ENCODE data around the gene PLXDC1.

PLXDC1 gene

DNA sequence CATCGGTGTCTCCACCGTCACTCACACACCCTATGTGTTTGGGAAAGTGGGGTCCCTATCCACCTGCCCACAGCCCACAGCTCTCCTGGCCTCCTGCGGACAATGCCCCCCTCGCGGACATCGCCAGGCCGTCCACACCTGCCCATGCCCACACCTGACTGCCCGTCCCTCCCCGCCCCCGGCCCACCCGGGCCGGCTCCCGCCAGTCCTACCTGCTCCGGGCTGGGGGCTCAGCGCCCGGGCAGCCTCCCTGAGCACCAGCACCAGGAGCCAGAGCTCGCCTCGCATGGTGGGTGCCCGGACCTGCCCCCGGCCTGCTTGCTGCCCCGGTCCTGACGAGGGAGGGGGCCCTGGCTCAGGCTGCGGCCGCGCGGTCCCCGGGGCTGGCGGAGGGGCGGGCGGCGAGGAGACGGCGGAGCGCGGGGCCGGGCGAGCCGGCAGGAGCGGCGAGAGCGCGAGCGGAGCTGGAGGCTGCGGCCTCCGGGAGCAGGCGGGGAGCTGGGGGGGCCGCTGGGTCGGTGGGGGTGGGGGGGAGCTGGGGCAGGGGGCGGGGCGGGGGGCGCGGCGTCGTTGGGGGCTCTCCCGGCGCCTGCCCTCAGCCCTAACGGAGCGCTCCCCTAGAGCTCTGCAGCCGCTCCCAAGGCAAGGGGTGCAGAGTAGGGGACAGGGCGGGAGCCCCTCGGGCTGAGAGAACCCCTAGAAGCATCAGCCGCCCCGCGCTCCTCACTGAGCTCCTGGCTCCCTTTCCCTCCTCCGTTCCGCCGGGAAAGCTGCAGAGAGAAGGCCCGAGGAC, at the start of gene PLXDC1:
PLXDC1 (minus strand) TSS at position 488 of the 793 bp plus-strand sequence; CDS start at position 288, 200 bp downstream.
- no peak for DNase-seq

DNA sequence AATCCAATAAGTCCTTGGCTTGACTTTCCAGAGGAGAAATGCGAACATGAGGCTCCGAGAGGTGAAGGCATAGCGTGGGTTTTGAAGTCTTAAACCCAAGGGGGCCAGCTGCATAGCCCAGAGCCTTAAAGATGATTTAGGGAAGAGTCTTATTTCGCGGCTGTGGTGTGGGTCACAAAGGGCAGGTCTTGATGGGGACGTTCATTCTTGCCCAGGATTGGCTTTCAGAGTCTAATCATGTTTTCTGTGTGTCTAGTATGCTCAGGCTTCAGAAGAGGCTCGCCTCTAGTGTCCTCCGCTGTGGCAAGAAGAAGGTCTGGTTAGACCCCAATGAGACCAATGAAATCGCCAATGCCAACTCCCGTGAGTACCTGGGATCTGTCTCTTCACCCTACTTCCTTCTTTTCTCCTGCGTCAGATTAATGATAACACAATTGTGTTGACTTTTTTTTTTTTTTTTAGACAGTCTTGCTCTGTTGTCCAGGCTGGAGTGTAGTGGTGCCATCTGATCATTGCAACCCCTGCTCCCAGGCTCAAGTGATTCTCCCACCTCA, 49.6 kb upstream of the PLXDC1 start:
- no peak for DNase-seq

DNA sequence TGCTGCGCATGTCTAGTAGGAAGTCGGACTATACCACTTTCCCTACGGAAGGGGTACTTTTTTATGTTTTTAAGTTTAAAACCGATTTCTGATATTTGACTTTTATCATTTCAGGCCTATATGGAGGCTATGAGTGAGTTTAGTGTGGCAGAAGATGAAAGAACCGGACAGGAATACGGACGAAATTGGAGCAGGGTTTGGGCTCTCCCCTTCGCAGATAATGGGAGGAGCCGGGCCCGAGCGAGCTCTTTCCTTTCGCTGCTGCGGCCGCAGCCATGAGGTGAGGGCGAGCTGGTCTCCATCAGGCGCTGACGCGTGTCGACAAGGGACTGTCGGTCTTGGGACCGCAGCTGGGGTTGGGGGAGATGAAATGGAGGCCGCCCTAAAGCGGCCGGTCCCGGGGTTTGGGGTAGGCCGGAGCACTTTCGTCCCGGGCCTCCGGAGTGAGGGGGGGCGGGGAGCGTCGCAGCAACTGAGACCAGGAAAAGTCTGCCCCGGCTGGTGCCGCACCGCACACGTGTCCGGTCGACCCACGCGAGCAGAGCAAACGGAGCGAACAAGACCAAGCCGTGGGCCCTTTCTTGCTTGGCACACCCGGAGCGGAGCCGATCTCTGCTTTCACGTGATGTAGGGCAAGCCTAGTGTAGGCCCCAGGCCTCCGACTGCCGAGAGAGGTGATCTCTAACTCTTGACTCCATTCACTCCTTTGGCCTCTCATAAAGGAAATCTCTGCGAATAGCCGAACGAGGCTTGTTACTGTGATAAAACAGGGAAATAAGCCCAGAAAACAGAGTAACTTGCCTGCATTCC, 48.8 kb upstream of the PLXDC1 start, which contains the start of gene RPL19:
RPL19 (plus strand) TSS at position 214 of the 810 bp plus-strand sequence; CDS start at position 276, 62 bp downstream.
- peak; percentile 78 for DNase-seq

DNA sequence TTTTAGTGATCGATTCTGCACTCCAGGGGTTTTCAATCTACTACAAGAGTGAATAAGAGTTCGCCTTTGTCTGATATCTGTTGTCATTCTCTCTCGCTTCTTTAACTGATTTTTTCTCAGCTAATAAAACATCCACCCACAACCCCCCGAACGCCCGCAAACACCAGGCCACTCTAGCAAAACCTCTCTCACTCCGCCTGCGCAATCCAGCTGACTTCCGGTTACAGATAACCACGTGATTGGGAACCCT, 48.3 kb upstream of the PLXDC1 start:
- DNase-seq = peak; percentile 88

DNA sequence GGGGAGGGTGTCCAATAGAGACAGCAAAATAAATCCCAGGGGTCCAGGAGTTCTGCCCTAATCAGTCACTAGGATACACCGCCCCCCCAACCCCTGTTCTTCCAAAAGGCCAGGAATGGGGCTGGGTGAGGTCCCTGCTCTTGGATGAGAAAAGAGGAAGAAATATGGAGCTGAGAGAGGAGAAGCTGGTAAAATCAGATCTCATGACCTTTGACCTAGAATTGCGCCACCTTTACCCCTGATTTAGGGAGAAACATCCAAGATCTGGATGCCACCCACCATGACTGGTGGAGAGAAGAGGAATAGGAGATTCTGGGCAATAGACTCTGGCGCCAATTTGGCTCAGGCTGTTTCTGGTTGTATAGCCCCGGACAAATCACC, 46.7 kb upstream of the PLXDC1 start:
- DNase-seq = no peak

DNA sequence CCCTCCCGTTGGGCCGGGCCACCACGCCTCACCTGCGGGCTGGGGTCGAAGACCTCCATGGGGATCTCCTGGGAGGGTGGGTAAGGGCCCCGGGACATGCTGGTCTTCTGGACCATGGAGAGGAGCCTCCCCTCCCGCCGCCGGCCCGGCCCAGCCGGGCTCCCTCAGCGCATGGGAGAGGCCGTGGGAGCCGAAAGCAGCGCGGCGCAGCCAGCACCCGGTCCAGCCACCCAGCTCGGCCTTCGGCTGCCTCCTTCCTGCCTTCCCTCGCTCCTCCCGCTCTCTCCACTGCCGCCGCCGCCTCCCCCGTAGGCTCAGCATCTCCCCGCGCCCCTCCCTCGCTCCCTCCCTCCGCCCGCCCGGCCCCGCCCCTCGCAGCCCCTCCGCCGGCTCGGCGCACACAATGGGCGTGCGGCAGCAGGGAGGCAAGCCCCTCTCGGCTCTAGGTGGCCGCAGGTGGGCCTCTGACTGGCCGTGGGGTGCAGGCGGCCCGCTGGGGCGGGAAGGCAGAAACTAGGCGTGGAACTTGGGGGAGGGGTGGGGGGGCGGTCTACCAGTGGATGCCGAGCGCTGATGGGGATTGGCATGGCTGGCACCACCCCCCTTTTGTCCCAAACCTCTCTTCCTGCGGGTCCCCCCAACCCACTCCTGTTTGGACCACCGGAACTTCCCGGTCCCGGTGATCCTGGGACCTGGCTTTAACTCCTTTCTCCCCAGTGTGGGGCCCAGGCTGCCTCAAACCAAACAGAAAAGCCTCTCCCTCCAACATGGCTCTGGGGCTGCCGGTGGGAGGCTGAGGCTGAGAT, 46.1 kb upstream of the PLXDC1 start, which contains the start of gene CACNB1:
CACNB1 (minus strand) TSS at position 290 of the 806 bp plus-strand sequence; CDS start at position 116, 174 bp downstream.
- DNase-seq = peak; percentile 55

DNA sequence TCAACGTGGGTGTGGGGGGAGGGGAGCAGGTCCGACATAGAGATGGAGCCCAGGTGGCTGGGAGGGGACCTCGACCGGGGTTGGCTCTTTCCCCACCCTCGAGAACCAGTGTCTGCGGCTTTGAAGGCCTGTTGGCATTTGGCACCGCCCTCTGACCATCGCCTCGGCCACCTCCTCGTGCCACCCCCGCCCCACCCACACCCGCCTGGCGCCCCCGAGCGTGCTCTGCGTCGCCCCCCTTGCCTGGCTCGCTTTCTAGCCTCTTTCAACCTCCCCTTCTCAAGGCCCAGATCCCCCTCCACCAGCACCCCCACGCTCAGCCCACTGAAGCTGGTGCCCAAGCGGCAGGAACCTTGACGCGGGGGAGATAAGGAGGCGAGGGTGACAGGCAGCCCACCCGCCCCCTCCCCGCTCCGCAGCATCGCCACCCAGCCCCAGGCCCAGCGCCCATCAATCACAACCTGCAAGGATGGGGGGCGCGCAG, 45.4 kb upstream of the PLXDC1 start:
- peak; percentile 25 for DNase-seq

DNA sequence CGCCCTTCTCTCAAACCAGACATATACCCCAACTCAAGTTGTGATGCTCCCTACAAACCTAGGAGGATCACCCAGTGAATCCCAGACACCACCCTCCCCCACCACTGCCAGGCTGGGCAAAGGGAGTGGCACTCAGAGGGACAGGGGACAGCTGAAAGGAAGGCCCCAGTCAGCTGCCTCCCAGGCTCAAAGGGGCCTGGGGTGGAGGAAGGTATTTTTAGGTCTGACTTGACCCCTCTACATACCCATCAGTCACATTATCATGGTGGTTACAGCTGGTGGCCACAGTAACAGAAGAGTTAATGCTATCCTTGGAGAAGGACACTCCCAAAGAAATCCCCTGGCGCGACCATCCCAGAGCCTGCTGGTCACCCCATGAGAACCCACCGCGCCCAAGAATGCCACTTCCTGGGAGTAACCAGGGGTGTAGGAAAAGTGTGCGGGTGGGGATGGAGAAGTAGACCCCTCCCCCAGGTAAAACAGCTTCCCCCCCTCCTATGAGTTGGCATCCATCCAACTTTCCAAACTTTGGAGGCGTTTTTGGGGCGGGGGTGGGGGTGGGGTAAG, 44.9 kb upstream of the PLXDC1 start:
- no peak for DNase-seq

DNA sequence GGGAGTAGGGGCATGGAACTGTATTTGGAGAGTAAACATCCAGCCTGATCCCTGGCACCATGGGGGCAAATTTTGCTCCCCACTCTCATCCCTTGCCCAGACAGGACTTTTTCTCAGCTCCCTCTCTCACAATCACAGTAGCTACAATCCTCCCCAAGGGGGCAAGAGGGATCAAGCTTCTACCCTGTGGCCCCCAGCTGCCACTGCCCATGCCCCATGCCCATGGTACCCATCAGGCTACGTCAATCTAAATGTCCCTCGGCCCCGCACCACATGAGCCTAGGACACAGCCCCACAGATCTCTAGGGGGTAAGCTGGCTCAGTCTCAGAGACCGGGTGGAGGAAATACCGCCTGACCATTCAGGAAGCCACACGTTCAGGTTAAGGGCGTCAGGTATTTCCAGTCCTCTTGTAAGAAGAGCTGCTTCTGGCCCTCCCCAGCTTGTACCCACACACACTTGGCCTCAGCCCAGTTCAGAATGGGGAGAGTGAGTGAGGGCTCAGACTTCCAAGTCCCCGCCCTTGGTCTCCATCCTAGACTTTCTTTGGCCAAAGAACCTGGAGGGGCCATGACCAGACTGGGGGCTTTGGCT, 44.2 kb upstream of the PLXDC1 start:
- DNase-seq = no peak

DNA sequence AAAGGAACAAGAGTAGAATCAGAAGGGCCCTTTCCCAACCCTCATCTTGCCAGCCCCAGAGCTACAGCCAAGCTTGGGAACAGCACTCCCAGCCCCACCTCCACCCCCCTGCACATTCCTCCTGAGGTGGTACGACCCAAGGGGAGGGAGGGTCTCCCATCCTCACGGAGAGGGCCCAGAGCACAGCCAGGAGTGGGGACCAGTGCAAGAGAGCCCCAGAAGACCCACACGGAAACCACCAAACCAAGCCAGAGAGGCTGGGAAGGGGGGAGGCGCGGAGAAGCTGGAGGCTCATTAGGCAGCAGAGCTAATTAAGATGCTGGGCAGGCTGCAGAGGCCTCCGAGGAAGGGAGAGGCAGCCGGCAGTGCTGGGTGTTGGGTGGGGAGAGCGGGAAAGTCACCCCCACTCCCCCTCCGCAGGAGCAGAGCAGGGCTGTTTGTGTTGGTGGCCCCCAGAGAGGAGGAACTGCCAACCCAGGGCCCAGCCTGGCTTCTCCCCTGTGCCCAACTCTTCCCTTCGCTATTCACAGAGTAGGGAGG, 43.6 kb upstream of the PLXDC1 start:
- DNase-seq = no peak

DNA sequence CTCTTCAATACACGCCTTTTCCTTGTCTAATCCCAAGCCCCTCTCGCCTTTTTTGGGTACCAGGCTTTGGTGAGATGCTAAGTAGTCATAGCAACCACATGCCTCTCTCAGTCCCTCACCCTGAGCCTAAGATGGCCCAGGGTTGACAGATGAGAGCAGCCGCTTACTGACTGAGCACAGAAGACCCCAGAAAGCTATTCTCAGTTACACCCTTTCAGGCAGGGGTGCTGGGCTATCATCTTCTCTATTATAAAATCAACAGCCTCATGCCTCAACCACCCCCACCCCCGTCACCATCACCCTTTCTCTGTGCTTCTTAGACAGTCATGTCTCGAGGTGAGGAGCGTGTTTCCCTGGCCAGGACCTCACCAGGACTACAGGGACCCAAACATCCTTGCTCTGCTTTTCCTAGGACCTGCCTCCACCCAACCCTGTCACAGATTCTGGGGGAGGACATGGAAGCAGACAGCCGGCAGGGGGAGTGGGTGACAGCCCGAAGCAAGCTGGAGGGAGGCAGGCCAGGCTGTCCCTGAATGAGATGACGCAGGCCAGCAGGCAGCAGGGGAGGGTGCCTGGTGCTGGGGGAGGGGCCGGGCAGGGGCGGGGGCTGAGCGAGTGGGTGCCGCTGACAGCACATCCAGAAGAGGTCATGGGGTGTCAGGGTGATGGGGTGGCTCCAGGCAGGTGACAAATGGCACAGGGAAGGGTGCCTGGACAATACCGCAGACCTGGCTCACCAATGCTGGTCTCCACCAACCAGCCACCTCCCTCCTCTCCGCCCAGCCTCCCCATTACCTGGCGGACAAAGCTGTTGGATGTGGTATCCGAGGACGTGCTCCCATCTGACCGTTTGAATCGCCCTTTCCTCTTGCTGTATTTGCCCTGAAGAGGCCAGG, 42.9 kb upstream of the PLXDC1 start:
- no peak for DNase-seq

DNA sequence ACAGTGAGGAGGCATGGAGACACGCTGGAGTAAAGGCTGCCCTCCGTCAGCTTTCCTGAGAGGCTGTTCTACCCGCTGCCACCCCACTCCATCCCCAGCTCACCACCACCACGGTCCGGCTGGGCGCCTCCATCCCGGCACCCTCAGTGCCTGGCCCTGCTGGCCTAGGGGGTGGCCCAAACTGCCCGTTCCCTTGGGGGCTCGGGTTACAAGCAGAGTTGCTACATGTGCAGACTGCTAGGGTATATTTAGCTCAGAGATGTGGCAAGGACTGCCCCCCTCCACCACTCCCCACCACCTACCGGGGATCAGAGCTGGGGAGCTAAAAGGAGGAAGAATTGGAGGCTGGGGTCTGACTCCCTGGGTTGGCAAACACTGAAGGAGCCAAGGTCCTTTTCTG, 41.9 kb upstream of the PLXDC1 start:
- DNase-seq = no peak

DNA sequence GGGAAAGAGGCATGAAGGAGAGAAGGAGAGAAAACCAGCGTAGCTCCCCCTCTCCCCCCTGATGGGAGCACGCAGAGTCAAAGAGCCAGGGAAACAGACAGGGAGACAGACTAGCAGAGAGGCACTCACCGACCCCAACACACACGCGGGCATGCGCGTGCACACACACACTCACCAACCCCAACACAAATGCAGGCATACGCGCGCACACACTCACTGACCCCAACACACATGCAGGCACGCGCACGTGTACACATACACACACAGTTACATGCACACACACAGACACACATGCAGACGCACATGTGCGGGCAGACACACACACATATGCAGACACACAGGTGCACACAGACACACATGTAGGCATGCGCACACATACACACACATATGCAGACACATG, 41.5 kb upstream of the PLXDC1 start:
- DNase-seq = no peak

DNA sequence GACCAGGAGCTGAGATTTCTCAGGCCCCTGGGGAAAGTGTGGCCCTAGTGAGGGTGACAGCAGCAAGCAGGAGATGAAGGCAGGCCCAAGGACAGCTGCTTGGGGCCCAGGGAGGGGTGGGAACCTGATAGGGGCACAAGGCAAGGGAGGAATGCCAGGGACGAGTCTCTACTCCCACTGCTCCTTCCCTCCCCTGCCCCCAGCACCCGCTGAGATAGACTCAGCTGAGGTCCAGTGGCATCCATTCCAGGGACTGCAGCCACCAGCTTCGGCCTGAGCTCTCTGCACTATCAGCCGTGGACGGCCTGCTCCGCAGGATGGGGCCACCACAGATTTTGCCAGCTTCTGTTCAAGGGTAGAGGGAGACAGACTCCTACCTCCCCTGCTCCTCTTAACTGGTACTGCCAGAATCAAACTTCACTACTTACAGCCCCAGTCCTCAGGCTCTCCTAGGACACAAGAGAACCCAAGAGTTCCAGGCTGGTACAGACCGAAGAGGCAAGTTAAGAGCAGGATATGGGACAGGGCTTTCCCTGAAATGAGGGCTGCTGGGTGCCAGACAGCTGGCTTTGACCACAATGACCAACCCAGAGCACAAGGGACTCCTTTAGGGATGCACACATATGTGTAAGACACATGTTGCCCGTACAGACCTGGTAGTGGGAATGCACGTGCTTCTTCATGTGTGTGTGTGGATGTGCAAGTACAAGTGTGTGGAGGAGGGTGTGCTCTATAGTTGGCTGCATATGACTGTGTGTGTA, 40.5 kb upstream of the PLXDC1 start:
- no peak for DNase-seq

DNA sequence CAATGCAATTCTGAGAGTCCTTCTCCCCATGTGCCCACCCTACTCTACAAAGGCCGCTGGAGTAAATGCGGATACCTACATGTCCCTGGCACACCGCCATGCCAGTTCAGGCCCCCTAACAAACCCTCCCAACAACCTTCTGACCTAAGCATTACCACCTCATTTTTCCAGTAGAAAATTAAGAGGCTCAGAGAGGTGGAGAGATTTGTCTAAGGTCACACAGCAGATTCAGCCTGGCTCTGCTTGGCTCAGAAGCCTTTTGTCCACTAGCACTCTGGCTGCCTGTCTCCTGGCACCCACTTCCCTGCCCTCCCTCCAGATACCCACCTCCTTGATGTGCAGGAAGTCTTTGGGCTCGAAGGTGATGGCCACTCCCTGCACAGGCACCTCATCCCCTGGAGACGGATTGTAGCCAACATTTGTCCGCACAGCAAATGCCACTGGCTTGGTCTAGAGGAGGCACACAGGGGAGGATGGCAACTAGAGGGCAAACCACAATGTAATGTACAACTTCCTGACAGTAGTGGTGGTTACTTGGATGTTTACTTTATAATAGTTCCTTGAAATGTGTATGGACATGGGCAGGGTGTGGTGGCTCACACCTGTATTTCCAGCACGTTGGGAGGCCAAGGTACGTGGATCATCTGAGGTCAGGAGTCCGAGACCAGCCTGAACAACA, 35.9 kb upstream of the PLXDC1 start:
- no peak for DNase-seq

DNA sequence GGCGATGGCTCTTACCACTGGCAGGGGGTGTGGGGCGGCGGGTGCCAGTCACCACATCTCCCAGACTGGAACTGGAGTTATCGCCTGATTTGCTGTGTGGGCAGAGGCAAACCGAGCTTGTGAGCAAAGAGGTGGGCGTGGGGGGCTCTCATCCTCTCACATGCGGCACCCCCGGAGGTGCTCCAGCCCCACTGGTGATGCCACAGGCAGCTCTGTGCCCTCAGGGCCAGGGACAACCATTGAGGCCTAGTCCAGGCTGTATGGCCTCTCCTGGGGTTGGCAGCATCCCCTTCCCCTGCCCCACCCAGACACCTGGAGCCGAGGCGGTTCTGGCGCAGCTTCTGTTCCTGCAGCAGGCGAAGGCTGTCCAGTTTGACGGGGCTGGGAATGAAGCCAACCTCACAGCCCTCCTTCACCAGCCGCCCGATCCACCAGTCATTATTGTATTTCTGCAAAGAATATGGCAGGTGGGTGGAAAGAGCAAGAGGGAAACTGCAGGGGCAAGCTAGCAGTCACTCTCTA, 35.1 kb upstream of the PLXDC1 start:
- DNase-seq = no peak

DNA sequence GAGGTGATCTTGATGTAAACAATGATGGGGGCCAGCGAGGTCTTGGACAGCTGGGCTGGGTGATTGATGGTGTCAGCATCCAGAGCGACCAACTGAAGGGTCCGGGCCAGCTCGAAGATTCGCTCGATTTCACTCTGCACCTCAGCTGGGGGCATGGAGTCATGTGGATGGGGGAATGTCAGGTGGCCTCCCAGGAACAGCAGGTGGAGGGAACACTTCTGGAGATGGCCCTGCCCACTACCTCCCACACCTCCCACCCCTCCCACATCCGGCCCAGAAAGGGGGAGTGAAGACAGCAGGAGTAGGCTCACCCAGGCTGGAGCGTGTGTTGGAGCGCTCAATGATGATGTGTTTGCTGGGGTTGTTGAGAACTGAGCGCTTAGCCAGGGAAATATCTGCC, 32.3 kb upstream of the PLXDC1 start:
- no peak for DNase-seq

DNA sequence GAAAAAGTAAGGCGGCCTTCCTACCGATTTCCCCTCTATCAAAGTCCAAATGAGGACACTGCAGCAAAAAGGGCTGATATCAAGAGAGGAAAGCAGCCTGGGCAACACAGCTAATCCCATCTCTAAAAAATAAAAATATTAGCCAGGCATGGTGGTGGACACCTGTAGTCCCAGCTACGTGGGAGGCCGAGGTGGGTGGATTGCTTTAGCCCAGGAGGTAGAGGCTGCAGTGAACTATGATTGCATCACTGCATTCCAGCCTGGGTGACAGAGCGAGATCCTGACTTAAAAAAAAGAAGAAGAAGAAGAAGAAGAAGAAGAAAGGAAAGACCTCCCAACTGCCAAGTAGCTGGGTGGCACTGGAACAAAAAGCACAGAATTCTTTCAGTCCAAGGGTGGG, 31.6 kb upstream of the PLXDC1 start:
- no peak for DNase-seq

DNA sequence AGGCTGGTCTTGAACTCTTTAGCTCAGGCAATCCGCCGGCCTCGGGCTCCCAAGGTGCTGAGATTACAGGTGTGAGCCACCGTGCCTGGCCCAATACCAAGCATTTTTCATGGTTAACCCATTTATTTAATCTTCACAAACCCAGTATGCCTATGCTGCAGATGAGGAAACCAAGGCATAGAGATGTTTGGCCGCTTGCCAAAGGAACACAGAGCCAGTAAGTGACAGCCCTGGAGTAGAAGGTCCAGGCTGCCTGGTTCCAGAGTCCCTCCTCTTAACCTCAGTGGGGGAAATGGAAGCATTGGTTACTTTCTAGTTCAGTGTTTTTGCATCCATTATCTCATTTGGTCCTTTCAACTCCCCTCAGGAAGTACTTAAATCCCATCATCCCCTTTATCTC, 29.9 kb upstream of the PLXDC1 start:
- no peak for DNase-seq
